DMS53 treated with DMSO at 0.1 percent for 48 hours (cell line): ENCODE measurements around the gene TM9SF3.
"Not testable (repeated sequence)": the region's sequence is repeated elsewhere in the genome, so short reads cannot be mapped to it uniquely, and the experiment has no call there.

Experiments used
- DNase-seq: peaks from one replicate; lab custom pipeline; 2025; ENCODE audit not compliant: unreplicated experiment; lab: John Stamatoyannopoulos, UW

The TM9SF3 gene

GRCh38 chr10:96600337-96600736 lies 13.5 kb upstream of the TM9SF3 start:
- DNase-seq = no peak

- no peak for DNase-seq
Observed at GRCh38 chr10:96598846-96599245, 12.0 kb upstream of the TM9SF3 start.

GRCh38 chr10:96596422-96597407 lies 9.9 kb upstream of the TM9SF3 start:
- DNase-seq = no peak

DNA sequence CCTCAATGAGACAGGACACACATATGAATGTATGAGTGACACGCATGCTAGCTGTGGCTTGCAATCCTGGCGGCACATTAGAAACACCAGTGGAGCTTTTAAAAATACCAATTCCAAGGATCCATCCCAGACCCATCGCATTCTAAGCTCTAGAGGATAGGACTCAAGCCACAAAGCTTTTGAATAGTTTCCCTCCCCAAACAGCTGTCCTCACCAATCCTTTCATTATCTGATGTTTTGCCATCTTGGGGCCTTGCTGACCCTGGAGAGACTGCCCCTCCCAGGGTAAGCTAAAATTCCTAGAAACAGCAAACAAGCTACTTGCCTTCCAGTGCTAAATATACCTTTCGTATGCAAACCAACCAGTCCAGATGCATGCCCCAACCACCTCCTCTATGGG lies 8.9 kb upstream of the TM9SF3 start:
- no peak for DNase-seq

DNA sequence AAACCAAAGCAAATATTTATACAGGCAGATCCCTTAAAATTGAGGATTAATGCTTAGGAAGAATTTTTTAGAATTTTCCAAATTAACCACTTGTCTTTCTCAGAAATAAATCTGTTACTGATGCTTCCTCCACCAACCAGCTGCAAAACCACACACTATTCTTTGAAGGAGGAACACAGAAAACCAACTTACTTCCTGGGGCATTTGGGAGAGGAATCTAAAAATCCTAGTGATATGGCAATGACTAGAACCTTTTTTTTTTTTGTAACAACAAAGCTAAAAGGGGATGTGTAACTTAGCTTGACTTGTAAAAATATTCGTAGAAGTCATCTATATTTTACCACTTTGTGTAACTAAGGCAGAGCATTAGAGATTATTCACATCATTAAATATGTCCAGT lies 5.1 kb upstream of the TM9SF3 start:
- no peak for DNase-seq

GRCh38 chr10:96588616-96589419 lies 2.0 kb upstream of the TM9SF3 start:
- no peak for DNase-seq

GRCh38 chr10:96588060-96588554 lies 1.3 kb upstream of the TM9SF3 start:
- peak; percentile 66 for DNase-seq

GRCh38 chr10:96587264-96588059 lies 650 bp upstream of the TM9SF3 start:
- peak; percentile 72 for DNase-seq

- DNase-seq = peak; percentile 31
Observed at GRCh38 chr10:96585736-96586418, 935 bp downstream of the TM9SF3 start.

- no peak for DNase-seq
Observed at GRCh38 chr10:96584474-96584873, 2.3 kb downstream of the TM9SF3 start.

GRCh38 chr10:96584035-96584434 lies 2.8 kb downstream of the TM9SF3 start:
- DNase-seq = no peak

DNA sequence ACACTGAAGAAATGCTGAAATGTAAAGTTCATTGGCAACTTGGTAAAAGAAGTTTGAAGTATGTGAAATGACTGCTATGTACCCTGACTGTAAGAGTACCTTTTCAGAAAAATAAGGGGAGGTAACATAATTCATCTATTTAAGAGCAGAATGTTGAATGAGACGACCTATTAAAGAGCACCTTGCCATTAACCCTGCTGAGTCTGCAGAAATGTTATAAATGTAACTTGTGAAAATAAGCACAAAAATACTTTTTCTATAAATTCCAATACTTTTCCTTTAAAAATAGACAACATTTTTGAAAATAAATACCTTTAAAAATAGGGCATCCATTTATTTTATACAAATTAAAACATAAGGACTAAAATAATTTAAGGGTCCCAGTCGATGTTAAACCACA lies 7.7 kb downstream of the TM9SF3 start:
- no peak for DNase-seq

GRCh38 chr10:96578633-96579032 lies 8.2 kb downstream of the TM9SF3 start:
- no peak for DNase-seq

DNA sequence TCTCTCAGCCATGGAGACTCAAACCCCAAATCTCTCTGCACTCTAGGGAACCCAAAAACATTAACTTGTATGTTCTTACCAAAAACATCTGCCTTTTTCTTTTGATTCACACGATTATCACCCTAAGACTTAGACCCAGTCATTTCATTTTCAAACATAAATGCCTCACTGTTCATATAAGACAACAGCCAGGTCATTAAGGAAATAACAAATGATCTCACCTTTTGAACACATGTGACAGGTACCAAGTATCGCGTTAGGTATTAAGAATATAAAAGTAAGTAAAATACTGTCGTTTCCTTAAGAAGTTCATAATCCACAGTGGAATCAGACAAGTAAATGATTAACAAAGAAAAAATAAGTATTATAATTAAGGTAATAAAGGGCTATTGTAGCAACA lies 8.8 kb downstream of the TM9SF3 start:
- no peak for DNase-seq

- peak; percentile 51 for DNase-seq
Observed at GRCh38 chr10:96577069-96577468, 9.7 kb downstream of the TM9SF3 start.

DNA sequence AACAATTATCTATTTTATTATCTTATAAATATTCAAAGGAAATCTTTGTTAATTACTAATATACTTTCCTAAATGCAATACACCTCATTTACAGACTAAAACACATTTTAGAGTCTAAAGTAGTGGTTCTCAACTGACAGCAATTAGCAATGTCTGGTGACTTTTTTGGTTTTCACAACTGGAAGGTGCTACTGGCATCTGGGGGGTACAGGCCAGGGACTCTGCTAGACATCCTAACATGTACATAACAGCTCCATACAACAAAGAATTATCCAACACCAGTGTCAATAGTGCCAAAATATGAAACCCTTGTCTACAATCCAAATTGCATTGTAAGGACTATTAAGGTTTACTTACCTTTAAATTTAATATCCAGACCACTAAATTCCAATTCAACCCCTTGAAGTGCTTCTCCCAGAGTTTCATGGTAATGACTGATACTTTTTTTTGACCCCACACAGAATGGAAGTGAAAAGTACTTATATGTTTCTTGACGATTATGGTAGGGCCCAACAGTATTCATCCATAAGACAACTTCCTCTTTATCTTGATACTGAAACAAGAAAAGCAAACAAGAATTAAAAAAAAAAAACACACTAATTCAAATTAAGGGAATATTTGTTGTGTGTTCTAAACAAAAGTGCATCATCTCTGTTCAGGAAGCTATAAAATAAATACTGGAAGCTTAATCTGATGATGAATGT lies 10.4 kb downstream of the TM9SF3 start:
- DNase-seq = no peak

GRCh38 chr10:96574564-96574963 lies 12.2 kb downstream of the TM9SF3 start:
- not testable (repeated sequence) for DNase-seq

- no peak for DNase-seq
Observed at GRCh38 chr10:96573036-96573435, 13.8 kb downstream of the TM9SF3 start.
